ENCODE data around the gene TAP1. TPM values are rescaled to one million over a fixed set of nuclear protein-coding genes. Genes with fewer than 3 reads are reported as not detected.

Gene TAP1
- total RNA-seq, 1 donor from 2014 or later: 15.5 TPM

DNA sequence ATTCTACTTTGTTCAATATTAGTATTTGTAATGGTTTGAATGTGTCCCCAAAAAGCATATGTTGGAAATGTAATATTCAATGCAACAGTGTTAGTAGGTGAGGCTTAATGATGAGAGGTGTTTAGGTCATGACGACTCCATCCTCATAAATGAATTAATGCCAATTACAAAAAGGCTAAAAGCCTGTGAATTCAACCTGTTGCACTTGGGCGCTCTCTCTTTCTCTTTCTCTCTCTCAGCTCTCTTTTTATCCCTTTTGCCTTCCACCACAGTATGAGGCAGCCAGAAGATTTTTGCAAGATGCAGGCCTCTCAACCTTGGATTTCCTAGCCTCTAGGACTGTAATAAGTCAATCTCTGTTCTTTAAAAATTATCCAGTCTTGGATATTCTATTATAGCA is 35.1 kb upstream of the TAP1 start:
- DNase-seq: no peak
- no peaks in the 10 kb centered on the region for H3K36me3 ChIP-seq
- no peaks in the 10 kb centered on the region for H3K9me3 ChIP-seq (replicated peaks)
- H3K27ac ChIP-seq (replicated peaks): no peak overlapping the region
- H3K4me1 ChIP-seq: peaks cover 24% of the 10 kb centered on the region
- TF ChIP-seq, protein P1, sequence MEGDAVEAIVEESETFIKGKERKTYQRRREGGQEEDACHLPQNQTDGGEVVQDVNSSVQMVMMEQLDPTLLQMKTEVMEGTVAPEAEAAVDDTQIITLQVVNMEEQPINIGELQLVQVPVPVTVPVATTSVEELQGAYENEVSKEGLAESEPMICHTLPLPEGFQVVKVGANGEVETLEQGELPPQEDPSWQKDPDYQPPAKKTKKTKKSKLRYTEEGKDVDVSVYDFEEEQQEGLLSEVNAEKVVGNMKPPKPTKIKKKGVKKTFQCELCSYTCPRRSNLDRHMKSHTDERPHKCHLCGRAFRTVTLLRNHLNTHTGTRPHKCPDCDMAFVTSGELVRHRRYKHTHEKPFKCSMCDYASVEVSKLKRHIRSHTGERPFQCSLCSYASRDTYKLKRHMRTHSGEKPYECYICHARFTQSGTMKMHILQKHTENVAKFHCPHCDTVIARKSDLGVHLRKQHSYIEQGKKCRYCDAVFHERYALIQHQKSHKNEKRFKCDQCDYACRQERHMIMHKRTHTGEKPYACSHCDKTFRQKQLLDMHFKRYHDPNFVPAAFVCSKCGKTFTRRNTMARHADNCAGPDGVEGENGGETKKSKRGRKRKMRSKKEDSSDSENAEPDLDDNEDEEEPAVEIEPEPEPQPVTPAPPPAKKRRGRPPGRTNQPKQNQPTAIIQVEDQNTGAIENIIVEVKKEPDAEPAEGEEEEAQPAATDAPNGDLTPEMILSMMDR (IDR thresholded peaks at IDR 0.05; ENCODE audit: borderline replicate concordance): no peak
- H3K4me3 ChIP-seq: no peak overlapping the region
- no peaks in the 10 kb centered on the region for H3K27me3 ChIP-seq (ENCODE audit: low read depth)
- intact Hi-C loops (cut with micrococcal nuclease): loop anchor here (5.0 kb wide), 1 partner anchor 94 kb away; no protein-coding TSS in a partner anchor

DNA sequence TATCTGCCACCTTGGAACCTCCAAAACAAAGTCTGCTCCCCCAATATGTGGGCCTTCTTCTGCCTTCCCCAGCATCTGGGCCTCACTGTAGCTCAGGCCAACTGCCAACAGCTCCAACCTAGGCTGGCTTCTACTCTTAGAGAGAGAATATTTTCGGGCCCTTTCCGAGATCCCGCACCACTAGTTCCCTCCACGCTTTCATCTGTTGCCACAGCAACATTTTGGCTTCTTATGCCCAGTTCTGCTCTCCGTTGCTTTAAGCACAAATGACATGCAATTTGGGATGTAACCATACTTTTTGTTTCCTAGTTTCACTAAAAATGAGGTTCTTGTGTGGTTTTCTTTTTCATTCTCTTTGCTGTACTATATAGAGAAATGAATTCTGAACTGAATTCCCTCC is 34.1 kb upstream of the TAP1 start:
- H3K36me3 ChIP-seq: no peaks in the 10 kb centered on the region
- no peak overlapping the region for H3K4me3 ChIP-seq
- no peak for DNase-seq
- peaks cover 22% of the 10 kb centered on the region for H3K4me1 ChIP-seq
- intact Hi-C loops (cut with micrococcal nuclease): loop anchor here (5.0 kb wide), 1 partner anchor 95 kb away; no protein-coding TSS in a partner anchor
- no peaks in the 10 kb centered on the region for H3K9me3 ChIP-seq (replicated peaks)
- TF ChIP-seq, protein P1 (IDR thresholded peaks at IDR 0.05; ENCODE audit: borderline replicate concordance): no peak
- H3K27me3 ChIP-seq (ENCODE audit: low read depth): no peaks in the 10 kb centered on the region
- H3K27ac ChIP-seq (replicated peaks): no peak overlapping the region

DNA sequence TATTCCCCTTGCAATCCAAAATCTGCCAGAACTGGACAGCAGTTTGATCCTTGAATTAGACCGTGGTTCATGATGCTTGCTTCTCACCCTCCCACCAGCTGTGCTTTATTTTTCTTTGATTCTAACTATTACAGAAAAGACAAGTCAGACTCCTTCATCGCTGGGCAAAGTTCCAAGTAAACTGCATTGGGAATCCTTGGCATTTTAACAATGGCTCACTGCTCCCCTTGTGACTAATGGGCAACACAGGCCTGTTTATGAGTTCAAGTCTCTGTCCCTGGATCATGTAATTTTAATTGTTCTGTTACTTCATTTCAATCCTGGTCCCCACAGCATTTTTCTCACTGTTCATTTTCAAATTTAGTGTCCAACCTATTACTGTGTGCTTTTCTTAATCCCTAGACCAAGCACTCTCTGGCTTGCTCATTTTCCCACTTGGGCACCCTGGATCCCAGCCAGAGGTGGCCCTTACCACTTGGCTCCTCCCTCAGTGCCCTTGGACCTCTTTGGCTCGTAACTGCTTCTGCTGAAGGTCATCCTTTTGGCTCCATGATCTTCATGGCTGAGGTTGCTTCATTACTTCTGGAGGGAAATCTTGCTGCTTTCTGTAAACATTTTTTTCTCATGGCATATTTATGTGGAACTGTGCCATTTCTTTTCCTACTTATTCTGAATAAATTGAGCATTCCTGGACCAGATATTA is 33.3 kb upstream of the TAP1 start:
- H3K9me3 ChIP-seq (replicated peaks): no peaks in the 10 kb centered on the region
- DNase-seq: no peak
- H3K27ac ChIP-seq (replicated peaks): no peak overlapping the region
- TF ChIP-seq, protein P1 (IDR thresholded peaks at IDR 0.05; ENCODE audit: borderline replicate concordance): no peak
- no peaks in the 10 kb centered on the region for H3K36me3 ChIP-seq
- no peak overlapping the region for H3K4me3 ChIP-seq
- peaks cover 22% of the 10 kb centered on the region for H3K4me1 ChIP-seq
- intact Hi-C loops (cut with micrococcal nuclease): loop anchor here (5.0 kb wide), 1 partner anchor 95 kb away; no protein-coding TSS in a partner anchor
- no peaks in the 10 kb centered on the region for H3K27me3 ChIP-seq (ENCODE audit: low read depth)

DNA sequence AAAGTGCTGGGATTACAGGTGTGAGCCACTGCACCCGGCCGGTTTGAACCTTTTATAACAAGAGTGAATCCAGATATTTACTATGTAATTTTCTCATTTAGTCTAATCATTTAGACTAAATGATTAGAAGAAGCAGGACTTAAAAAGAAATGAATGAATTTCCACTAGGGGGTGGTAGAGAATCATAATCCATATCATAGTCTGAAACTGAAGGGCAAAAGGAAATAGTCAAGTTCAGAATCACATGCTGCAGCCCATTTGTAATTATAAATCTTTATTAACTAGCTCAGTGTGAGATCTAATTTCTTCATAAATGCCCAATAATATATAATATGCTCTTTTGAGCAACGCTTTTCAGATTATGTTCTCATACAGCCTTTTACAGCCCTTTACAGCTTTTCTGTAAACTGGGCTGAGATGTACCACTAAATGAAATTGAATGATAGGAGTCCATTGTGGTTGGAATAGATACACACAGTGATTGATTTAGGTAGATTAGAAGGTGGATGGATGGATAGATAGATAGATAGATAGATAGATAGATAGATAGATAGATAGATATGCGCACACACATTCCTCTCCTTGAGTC is 32.3 kb upstream of the TAP1 start:
- TF ChIP-seq, protein P1 (IDR thresholded peaks at IDR 0.05; ENCODE audit: borderline replicate concordance): peak; percentile 78
- Histone ChIP-seq H3K36me3 (no peaks in the 10 kb centered on the region), H3K27me3 (ENCODE audit: low read depth) (no peaks in the 10 kb centered on the region), H3K4me3 (no peak overlapping the region), H3K4me1 (peaks cover 22% of the 10 kb centered on the region), H3K9me3 (replicated peaks) (no peaks in the 10 kb centered on the region), H3K27ac (replicated peaks) (no peak overlapping the region)
- no peak for DNase-seq
- intact Hi-C loops (cut with micrococcal nuclease): loop anchor here (5.0 kb wide), 1 partner anchor 97 kb away; no protein-coding TSS in a partner anchor

DNA sequence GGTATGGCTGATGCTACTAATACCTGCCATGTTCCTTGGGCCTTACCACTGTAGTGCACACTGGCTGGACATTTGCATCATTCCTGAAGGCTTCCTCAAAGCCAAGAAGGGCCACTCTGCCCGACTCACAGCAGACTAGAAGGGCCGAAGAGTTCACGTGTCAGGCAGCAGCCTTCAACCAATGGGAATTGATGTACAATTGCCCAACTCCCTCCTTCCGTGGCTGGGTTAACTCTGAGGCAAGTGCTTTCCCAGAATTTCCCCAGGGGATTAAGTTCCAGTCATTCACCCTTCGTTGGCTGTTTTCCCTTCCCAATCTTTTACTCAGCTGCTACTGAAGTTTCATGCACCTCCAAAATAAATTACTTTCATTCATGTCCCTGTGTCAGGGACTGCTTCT is 30.3 kb upstream of the TAP1 start:
- Histone ChIP-seq H3K27me3 (ENCODE audit: low read depth) (peaks cover 12% of the 10 kb centered on the region), H3K36me3 (no peaks in the 10 kb centered on the region), H3K4me3 (no peak overlapping the region), H3K9me3 (replicated peaks) (no peaks in the 10 kb centered on the region), H3K27ac (replicated peaks) (peak overlapping the region; percentile 41), H3K4me1 (peaks cover 22% of the 10 kb centered on the region)
- intact Hi-C loops (cut with micrococcal nuclease): no loop called here
- TF ChIP-seq, protein P1 (IDR thresholded peaks at IDR 0.05; ENCODE audit: borderline replicate concordance): no peak
- DNase-seq: no peak

Data from left ventricle myocardium inferior (tissue), 1 donor.